Upper lobe of left lung (tissue), 6 donors: Measurements from ENCODE around the gene MANBA. TPM values are rescaled to one million over a fixed set of nuclear protein-coding genes. Genes with fewer than 3 reads are reported as not detected.
"Not testable (repeated sequence)": the region's sequence is repeated elsewhere in the genome, so short reads cannot be mapped to it uniquely, and the experiment has no call there.

Experiments used
- ATAC-seq, 2 donors: fragments of 200-7000 bp; cut with Tn5 transposase; one replicate each; pipeline ENCODE4 v1.9.1; 2022; ENCODE audit warnings: mild to moderate bottlenecking in 2 of 2, moderate library complexity in 2 of 2; ENCODE audit not compliant: low FRiP score in 2 of 2
- DNase-seq, 2 donors: peaks; one replicate each; pipeline ENCODE4 v3.0.0-alpha.2; 2019 to 2020
- H3K27ac ChIP-seq, 4 donors: fragments of 200-600 bp; sonication (generic); one replicate each; pipeline ENCODE4 v1.5.1; 2016 to 2019
- H3K27me3 ChIP-seq, 4 donors: fragments of 200-600 bp; sonication (generic); one replicate each; pipeline ENCODE4 v1.5.1; 2017 to 2019
- H3K36me3 ChIP-seq, 4 donors: fragments of 200-600 bp; sonication (generic); one replicate each; pipeline ENCODE4 v1.5.1; 2016 to 2019
- H3K4me1 ChIP-seq, 4 donors: fragments of 200-600 bp; sonication (generic); one replicate each; pipeline ENCODE4 v1.5.1; 2018 to 2019
- H3K4me3 ChIP-seq, 4 donors: fragments of 200-600 bp; sonication (generic); one replicate each; pipeline ENCODE4 v1.5.1; 2017 to 2019; ENCODE audit warnings: mild to moderate bottlenecking in 2 of 4, moderate library complexity in 1 of 4
- H3K9me3 ChIP-seq, 4 donors: fragments of 200-600 bp; sonication (generic); one replicate each; pipeline ENCODE4 v1.5.1; 2018 to 2019
- CTCF ChIP-seq, 6 experiments: fragments of 450-650 bp in 4 of 6; fragments of 200-600 bp in 2 of 6; sonication (generic) in 2 of 6; IDR thresholded peaks; one replicate each; pipeline ENCODE4 v1.5.1; 2016 to 2019; ENCODE audit warnings: antibody characterized with exemption in 6 of 6
- EP300 ChIP-seq, 4 donors: sonication (generic); formaldehyde crosslinking; IDR thresholded peaks; one replicate each; pipeline ENCODE4 v1.5.1; 2017; ENCODE audit warnings: antibody characterized with exemption in 4 of 4, control low read depth in 2 of 4
- POLR2A ChIP-seq, 4 donors: fragments of 450-650 bp; IDR thresholded peaks; one replicate each; pipeline ENCODE4 v1.5.1; 2016 to 2017; ENCODE audit warnings: antibody characterized with exemption in 4 of 4, mild to moderate bottlenecking in 2 of 4
- POLR2AphosphoS5 ChIP-seq, 2 donors: sonication (generic); formaldehyde crosslinking; IDR thresholded peaks; one replicate each; pipeline ENCODE4 v1.5.1; 2017; ENCODE audit warnings: antibody characterized with exemption in 2 of 2
- WGBS, 2 donors: methylation state at CpG; one replicate each; pipeline ENCODE4 v1.1.5; 2017 to 2018; 5-methylcytosine and 5-hydroxymethylcytosine counted together
- total RNA-seq, 6 donors: library from RNA; depleted of rRNA in 4 of 6; stranded (reverse); fragments of >200 nt in 4 of 6; gene quantifications; one replicate each; pipeline versions ENCODE4 v1.1.0 to v1.2.1, GENCODE V29; 2016 to 2021
- donor health status: DM: no; HTN: no; CAD: no; lungs with moderate emphysema.
- donor health status: DM: no; HTN: yes; CAD: no; lungs with severe emphysema.

The MANBA gene
- total RNA-seq, 6 donors from 2014 or later = 47.6 to 152 (median 59.3) TPM

- TF ChIP-seq POLR2AphosphoS5 (IDR thresholded peaks at IDR 0.05) (no peak), CTCF (IDR thresholded peaks at IDR 0.05) (no peak), POLR2A (IDR thresholded peaks at IDR 0.05) (no peak), EP300 (IDR thresholded peaks at IDR 0.05) (no peak)
- Histone ChIP-seq H3K4me3 (no peak overlapping the region), H3K36me3 (peaks cover 0 to 3% (median 0%) of the 10 kb centered on the region in 4 donors), H3K27me3 (no peaks in the 10 kb centered on the region), H3K4me1 (peaks cover 3 to 20% (median 12%) of the 10 kb centered on the region in 4 donors), H3K9me3 (peaks cover 0 to 4% (median 2%) of the 10 kb centered on the region in 4 donors), H3K27ac (no peak overlapping the region)
- ATAC-seq (no peak), DNase-seq (no peak)
- 95 to 97% methylated on average over 5 of the region's 5 CpGs for WGBS, 2 donors
Observed at GRCh38 chr4:102730968-102731533, 29.7 kb downstream of the MANBA start.

DNA sequence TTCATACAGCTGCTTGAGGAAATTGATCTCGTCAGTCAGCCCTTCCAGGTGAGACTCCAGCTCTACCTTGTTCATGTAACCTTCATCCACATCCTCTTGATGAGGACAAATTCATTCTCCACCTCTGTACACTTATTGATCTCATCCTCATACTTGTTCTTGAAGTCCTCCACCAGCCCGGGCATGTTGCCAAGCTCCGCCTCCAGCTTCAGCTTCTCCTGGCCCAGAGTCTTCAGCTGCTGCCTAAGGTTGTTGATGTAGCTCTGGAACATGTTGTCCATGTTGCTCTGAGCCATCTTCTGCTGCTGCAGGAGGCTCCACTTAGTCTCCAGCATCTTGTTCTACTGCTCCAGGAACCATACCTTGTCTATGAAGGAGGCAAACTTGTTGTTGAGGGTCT, 31.3 kb downstream of the MANBA start:
- not testable (repeated sequence) for H3K36me3 ChIP-seq, H3K27ac ChIP-seq, H3K27me3 ChIP-seq, H3K9me3 ChIP-seq, H3K4me3 ChIP-seq, ATAC-seq, DNase-seq
- WGBS, 2 donors = 88 to 90% methylated on average over 3 of the region's 3 CpGs
- H3K4me1 ChIP-seq = peaks cover 0 to 11% (median 4%) of the 10 kb centered on the region in 4 donors

GRCh38 chr4:102726919-102727318, 33.8 kb downstream of the MANBA start:
- H3K4me1 ChIP-seq, H3K9me3 ChIP-seq, H3K4me3 ChIP-seq, DNase-seq, ATAC-seq, H3K27ac ChIP-seq, H3K36me3 ChIP-seq, H3K27me3 ChIP-seq: not testable (repeated sequence)
- 88 to 100% methylated on average over 3 of the region's 3 CpGs for WGBS, 2 donors

DNA sequence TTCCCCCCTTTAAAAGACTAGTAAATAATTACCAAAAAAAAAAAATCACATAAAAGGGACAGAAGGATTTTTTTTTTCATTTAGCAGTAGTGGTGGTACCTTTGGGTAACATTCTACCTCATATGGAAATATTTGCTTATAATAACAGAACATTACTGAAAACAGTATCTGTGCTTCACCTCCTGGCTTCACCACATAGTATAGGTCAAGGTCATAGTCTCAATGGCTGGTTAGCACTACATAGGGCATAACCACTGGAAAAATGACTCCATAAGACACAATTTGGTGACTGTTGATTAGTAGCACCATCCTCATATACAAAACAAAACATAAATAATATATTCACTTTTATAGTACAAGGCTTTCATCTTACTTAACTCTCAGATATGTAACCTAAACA, 34.7 kb downstream of the MANBA start:
- TF ChIP-seq POLR2AphosphoS5 (IDR thresholded peaks at IDR 0.05) (no peak), CTCF (IDR thresholded peaks at IDR 0.05) (no peak), POLR2A (IDR thresholded peaks at IDR 0.05) (no peak), EP300 (IDR thresholded peaks at IDR 0.05) (no peak)
- H3K4me3 ChIP-seq = no peak overlapping the region
- H3K27ac ChIP-seq = no peak overlapping the region
- ATAC-seq = no peak
- no peaks in the 10 kb centered on the region for H3K4me1 ChIP-seq
- no peaks in the 10 kb centered on the region for H3K27me3 ChIP-seq
- H3K36me3 ChIP-seq = peaks cover 0 to 2% (median 0%) of the 10 kb centered on the region in 4 donors
- DNase-seq = no peak
- peaks cover 0 to 3% (median 0%) of the 10 kb centered on the region in 4 donors for H3K9me3 ChIP-seq

GRCh38 chr4:102725229-102725628, 35.5 kb downstream of the MANBA start:
- Histone ChIP-seq H3K4me1 (no peaks in the 10 kb centered on the region), H3K27ac (no peak overlapping the region), H3K9me3 (no peaks in the 10 kb centered on the region), H3K27me3 (no peaks in the 10 kb centered on the region), H3K4me3 (no peak overlapping the region), H3K36me3 (peaks cover 0 to 2% (median 0%) of the 10 kb centered on the region in 4 donors)
- ATAC-seq = no peak
- WGBS, 2 donors = 75 to 82% methylated on average over 3 of the region's 3 CpGs
- TF ChIP-seq POLR2A (IDR thresholded peaks at IDR 0.05) = no peak
- no peak for DNase-seq

- peaks cover 0 to 7% (median 3%) of the 10 kb centered on the region in 4 donors for H3K36me3 ChIP-seq
- H3K4me3 ChIP-seq = no peak overlapping the region
- DNase-seq (no peak), ATAC-seq (no peak)
- no peak overlapping the region for H3K27ac ChIP-seq
- no peaks in the 10 kb centered on the region for H3K27me3 ChIP-seq
- H3K4me1 ChIP-seq = no peaks in the 10 kb centered on the region
- no peaks in the 10 kb centered on the region for H3K9me3 ChIP-seq
- TF ChIP-seq POLR2AphosphoS5 (IDR thresholded peaks at IDR 0.05) (no peak), POLR2A (IDR thresholded peaks at IDR 0.05) (no peak), EP300 (IDR thresholded peaks at IDR 0.05) (no peak), CTCF (IDR thresholded peaks at IDR 0.05) (no peak)
Observed at GRCh38 chr4:102723511-102723910, 37.3 kb downstream of the MANBA start.
